ENCODE results near the gene LDLRAD3.

Gene LDLRAD3

GRCh38 chr11:35962369-35963138 lies 18.7 kb downstream of the LDLRAD3 start:
- DNase-seq = no peak

GRCh38 chr11:35963911-35964310 lies 20.0 kb downstream of the LDLRAD3 start:
- no peak for DNase-seq

GRCh38 chr11:35964841-35965240 lies 21.0 kb downstream of the LDLRAD3 start:
- no peak for DNase-seq

GRCh38 chr11:35967042-35967441 lies 23.2 kb downstream of the LDLRAD3 start:
- no peak for DNase-seq

GRCh38 chr11:35968386-35969088 lies 24.7 kb downstream of the LDLRAD3 start:
- no peak for DNase-seq

- no peak for DNase-seq
These were observed 25.5 kb downstream of the LDLRAD3 start for GRCh38 chr11:35969089-35970042.

- no peak for DNase-seq
These were observed 26.6 kb downstream of the LDLRAD3 start for GRCh38 chr11:35970445-35970844.

- no peak for DNase-seq
These were observed 28.1 kb downstream of the LDLRAD3 start for GRCh38 chr11:35971841-35972422.

- DNase-seq = no peak
These were observed 31.2 kb downstream of the LDLRAD3 start for GRCh38 chr11:35974882-35975589.

- no peak for DNase-seq
These were observed 32.6 kb downstream of the LDLRAD3 start for GRCh38 chr11:35976434-35976833.

- no peak for DNase-seq
These were observed 34.3 kb downstream of the LDLRAD3 start for GRCh38 chr11:35978183-35978582.

- no peak for DNase-seq
These were observed 35.0 kb downstream of the LDLRAD3 start for GRCh38 chr11:35978891-35979290.

GRCh38 chr11:35980686-35981390 lies 37.0 kb downstream of the LDLRAD3 start:
- DNase-seq = no peak

GRCh38 chr11:35981581-35981980 lies 37.7 kb downstream of the LDLRAD3 start:
- DNase-seq = no peak

GRCh38 chr11:35982061-35982460 lies 38.2 kb downstream of the LDLRAD3 start:
- no peak for DNase-seq

GRCh38 chr11:35983981-35984380 lies 40.1 kb downstream of the LDLRAD3 start:
- DNase-seq = no peak

- DNase-seq = no peak
These were observed 43.1 kb downstream of the LDLRAD3 start for GRCh38 chr11:35986947-35987346.

- no peak for DNase-seq
These were observed 46.3 kb downstream of the LDLRAD3 start for GRCh38 chr11:35990170-35990569.

- no peak for DNase-seq
These were observed 47.0 kb downstream of the LDLRAD3 start for GRCh38 chr11:35990816-35991215.

GRCh38 chr11:35992548-35992947 lies 48.7 kb downstream of the LDLRAD3 start:
- no peak for DNase-seq

- DNase-seq = no peak
These were observed 50.6 kb downstream of the LDLRAD3 start for GRCh38 chr11:35994421-35994820.

All from activated gamma-delta T cell (primary cell).